Thoracic aorta (tissue), 2 donors: ENCODE data around the gene HOXB4. TPM values are rescaled to one million over a fixed set of nuclear protein-coding genes. Genes with fewer than 3 reads are reported as not detected.

Source experiments
- ATAC-seq: fragments of 150-250 bp; one replicate; pipeline ENCODE4 v1.8.0; 2017; ENCODE audit warnings: low read depth; ENCODE audit not compliant: insufficient number of reproducible peaks, low FRiP score
- DNase-seq: peaks from one replicate; pipeline ENCODE4 v3.0.0-alpha.2; 2020; ENCODE audit warnings: low spot score
- H3K27ac ChIP-seq, 2 donors: fragments of 200-600 bp; sonication (generic); 1 replicate in 1 of 2; 2 replicates in 1 of 2; pipeline ENCODE4 v1.5.1; 2016; ENCODE audit warnings: mild to moderate bottlenecking in 2 of 2, moderate library complexity in 2 of 2
- H3K27me3 ChIP-seq: fragments of 200-600 bp; sonication (generic); replicated peaks from 2 replicates; pipeline ENCODE4 v1.6.0; 2016; ENCODE audit warnings: mild to moderate bottlenecking; ENCODE audit not compliant: insufficient read depth
- H3K36me3 ChIP-seq: fragments of 200-600 bp; sonication (generic); one replicate; pipeline ENCODE4 v1.5.1; 2016
- H3K4me1 ChIP-seq, 2 donors: fragments of 200-600 bp; sonication (generic); 1 replicate in 1 of 2; 2 replicates in 1 of 2; pipeline versions ENCODE4 v1.5.1 to v1.6.0; 2016; ENCODE audit warnings: low read depth in 2 of 2, mild to moderate bottlenecking in 1 of 2; ENCODE audit not compliant: control insufficient read depth in 1 of 2
- H3K4me3 ChIP-seq: fragments of 200-600 bp; sonication (generic); 2 replicates; pipeline ENCODE4 v1.5.1; 2016; ENCODE audit warnings: mild to moderate bottlenecking
- H3K9me3 ChIP-seq: fragments of 200-600 bp; sonication (generic); 2 replicates; pipeline ENCODE4 v1.5.1; 2016
- CTCF ChIP-seq: fragments of 200-600 bp; sonication (generic); IDR thresholded peaks from one replicate; pipeline ENCODE4 v1.5.1; 2019; ENCODE audit warnings: antibody characterized with exemption
- total RNA-seq, 2 donors: library from RNA; depleted of rRNA; stranded (reverse); fragments of >200 nt; gene quantifications; one replicate each; pipeline versions ENCODE4 v1.1.0 to v1.2.3, GENCODE V29; 2016

Gene HOXB4
- total RNA-seq, 2 donors from 2014 or later = 6.2 to 11.5 TPM

DNA sequence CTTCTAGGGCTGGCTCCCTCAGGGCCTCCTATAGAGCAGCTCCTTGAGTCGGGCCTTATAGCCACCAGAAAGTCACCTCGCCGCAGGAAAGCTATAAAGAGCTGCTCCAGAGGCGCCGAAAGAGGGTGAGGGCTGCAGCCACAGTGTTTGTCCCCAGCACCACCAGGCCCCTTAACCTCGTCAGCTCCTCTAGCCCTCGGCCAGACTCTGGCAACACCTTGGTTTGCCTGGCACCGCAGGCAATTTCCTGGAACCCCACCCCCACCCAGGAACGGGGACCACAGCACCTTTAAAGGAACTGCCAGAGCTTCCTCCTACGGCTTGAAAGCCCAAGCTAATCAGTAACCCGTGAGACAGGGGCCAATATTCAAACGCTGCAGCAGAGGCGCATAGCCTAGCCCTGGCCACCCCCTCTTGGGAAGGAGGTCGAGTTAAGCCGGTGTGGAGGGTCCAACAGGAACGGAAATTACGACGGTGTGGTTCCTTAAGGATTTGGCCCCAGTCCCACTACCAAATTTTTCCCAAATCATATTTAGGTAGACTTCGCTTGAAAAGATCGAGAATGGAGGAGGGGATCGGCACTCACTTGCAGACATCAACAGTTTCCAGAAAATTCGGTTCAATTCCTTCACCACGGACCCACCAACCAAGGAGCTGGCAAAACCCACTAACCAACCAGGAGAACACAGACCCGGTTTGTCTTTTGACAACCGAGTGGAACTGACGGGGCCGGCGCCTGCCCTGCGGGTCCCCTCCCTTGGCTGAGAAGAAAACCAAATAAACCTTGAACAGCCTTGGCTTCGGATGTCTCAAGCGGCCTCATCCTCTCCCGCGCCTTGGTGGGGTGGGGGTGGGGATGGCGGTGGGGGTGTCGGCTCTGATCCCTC is 23.6 kb upstream of the HOXB4 start:
- Histone ChIP-seq H3K9me3 (no peaks in the 10 kb centered on the region), H3K27me3 (no peaks in the 10 kb centered on the region), H3K4me3 (peak overlapping the region; percentile 75), H3K36me3 (no peaks in the 10 kb centered on the region), H3K4me1 (peaks cover 9 to 42% of the 10 kb centered on the region in 2 donors), H3K27ac (no peak overlapping the region)
- no peak for DNase-seq
- no peak for TF ChIP-seq CTCF
- ATAC-seq = no peak

- no peak for TF ChIP-seq CTCF
- no peak overlapping the region for H3K27ac ChIP-seq
- H3K27me3 ChIP-seq = no peaks in the 10 kb centered on the region
- H3K36me3 ChIP-seq = no peaks in the 10 kb centered on the region
- peaks cover 9 to 46% of the 10 kb centered on the region in 2 donors for H3K4me1 ChIP-seq
- no peak for ATAC-seq
- no peaks in the 10 kb centered on the region for H3K9me3 ChIP-seq
- H3K4me3 ChIP-seq = no peak overlapping the region
- no peak for DNase-seq
These were observed 23.0 kb upstream of the HOXB4 start for GRCh38 chr17:48601207-48601538.

DNA sequence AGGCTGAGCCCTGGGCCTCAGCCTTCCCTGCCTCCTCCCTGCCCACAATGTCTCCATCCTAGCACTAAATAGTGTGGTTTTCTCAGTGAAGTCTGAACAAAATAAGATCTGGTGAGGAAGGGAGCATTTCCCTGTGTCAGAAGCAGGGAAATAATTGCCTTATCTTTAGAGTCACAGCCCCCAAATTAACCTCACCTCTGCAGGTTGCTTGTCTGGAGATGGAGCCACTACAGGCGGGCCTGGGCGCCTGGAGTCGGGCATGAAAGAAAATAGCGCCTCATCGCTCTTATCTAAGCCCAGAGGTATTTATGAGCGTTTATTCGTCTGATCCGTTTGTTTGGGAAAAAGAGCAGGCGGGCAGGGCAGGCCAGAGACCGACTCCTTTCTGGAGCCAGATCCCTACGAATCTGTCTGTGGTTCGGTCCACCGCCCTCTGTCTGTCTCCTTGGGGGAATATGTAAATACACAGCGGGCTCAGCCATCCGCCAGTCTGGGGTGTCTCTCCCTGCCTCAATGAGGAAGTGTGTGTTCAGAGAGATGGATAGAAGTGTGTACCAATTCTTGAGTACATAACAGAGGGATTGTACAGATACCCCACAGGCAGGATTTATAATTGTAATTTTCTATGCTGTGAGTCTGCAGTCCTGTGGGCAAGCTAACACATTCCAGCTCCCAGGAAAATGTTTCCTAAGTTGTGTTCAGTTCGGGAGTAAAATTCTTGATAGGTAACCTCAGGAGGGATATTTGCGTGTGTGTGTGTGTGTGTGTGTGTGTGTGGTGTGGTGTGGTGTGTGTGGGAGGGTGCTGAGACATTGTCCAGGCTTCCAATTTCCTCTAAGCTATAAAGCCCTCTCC is 22.3 kb upstream of the HOXB4 start:
- no peak for DNase-seq
- H3K4me3 ChIP-seq = no peak overlapping the region
- no peak for TF ChIP-seq CTCF
- no peaks in the 10 kb centered on the region for H3K9me3 ChIP-seq
- no peaks in the 10 kb centered on the region for H3K27me3 ChIP-seq
- H3K36me3 ChIP-seq = peaks cover 3% of the 10 kb centered on the region
- no peak for ATAC-seq
- peaks cover 9 to 46% of the 10 kb centered on the region in 2 donors for H3K4me1 ChIP-seq
- H3K27ac ChIP-seq = no peak overlapping the region

DNA sequence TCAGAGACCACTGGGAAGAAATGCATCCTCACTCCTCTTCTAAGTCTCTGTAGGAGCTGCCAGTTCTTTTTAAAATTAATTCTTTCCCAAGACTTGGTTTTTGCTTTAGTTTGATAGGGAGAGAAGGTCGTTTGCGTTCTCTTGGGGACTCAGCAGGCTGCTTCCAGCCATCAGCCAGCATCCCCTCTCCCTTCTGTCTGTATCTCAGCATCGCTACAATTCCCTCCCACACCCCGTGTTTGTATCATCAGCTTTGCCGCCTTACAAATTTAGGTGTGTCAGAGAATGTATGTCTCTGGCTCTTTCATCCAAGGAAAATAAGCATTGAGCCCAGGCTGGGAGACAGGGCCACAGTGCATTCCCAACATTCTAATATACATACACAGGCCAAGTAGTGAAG is 21.2 kb upstream of the HOXB4 start:
- Histone ChIP-seq H3K27ac (no peak overlapping the region), H3K4me1 (peaks cover 9 to 46% of the 10 kb centered on the region in 2 donors), H3K9me3 (no peaks in the 10 kb centered on the region), H3K36me3 (peaks cover 8% of the 10 kb centered on the region), H3K4me3 (no peak overlapping the region), H3K27me3 (no peaks in the 10 kb centered on the region)
- no peak for TF ChIP-seq CTCF
- ATAC-seq (no peak), DNase-seq (no peak)

GRCh38 chr17:48598736-48599135 is 20.6 kb upstream of the HOXB4 start:
- ATAC-seq = no peak
- H3K27me3 ChIP-seq = no peaks in the 10 kb centered on the region

More at GRCh38 chr17:48598736-48599135, 20.6 kb upstream of the HOXB4 start:
- TF ChIP-seq CTCF = no peak
- Histone ChIP-seq H3K4me3 (no peak overlapping the region), H3K9me3 (no peaks in the 10 kb centered on the region), H3K4me1 (peaks cover 9 to 46% of the 10 kb centered on the region in 2 donors), H3K36me3 (peaks cover 8% of the 10 kb centered on the region), H3K27ac (no peak overlapping the region)
- DNase-seq = no peak
